Activated T-cell treated with anti-CD3 and anti-CD28 coated beads, Interleukin-2, amount 50 U/mL, for 1 hour (primary cell): ENCODE measurements around the gene ZNF773.
"Not testable (repeated sequence)": the region's sequence is repeated elsewhere in the genome, so short reads cannot be mapped to it uniquely, and the experiment has no call there.

ENCODE experiments used
- DNase-seq: peaks from one replicate; pipeline ENCODE4 v3.0.0-alpha.2; 2020

Gene ZNF773

DNA sequence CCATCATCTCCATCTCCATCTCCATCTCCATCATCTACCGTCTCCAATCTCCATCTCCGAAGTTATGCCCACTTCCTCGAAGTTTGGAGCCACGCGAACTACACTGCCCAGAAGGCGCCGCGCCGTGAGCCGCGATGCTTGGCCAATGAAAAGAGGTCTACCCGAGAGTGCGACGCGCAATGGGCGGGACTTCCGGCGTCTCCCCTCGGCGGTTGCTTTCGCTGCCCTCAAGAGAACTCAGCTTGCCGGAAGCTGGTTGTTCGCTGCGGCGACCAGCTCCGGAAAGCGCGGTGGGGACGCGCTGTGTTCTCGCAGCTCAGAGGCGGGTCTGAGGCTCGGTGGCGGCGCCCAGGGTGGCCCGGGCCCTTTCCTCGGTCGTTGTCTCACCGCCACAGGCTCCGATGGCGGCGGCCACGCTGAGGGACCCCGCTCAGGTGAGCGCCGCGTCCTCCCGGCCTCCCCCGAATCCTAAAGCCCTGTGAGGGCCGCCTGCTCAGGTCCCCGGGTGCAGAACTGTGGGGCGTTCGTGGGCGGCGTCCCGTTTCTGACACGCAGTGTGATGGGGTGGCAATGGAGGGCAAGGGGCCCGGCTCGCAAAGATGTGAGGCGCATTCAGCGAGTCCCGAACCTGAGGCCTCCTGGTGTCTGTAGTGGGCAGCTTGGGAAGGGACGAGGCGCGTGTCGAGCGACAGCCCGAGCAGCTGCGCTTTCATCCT is at the start of gene ZNF773:
Gene ZNF773, plus strand, starts transcription at position 259 of the 716 bp plus-strand sequence. Its CDS starts 143 bp downstream, at position 402.
- peak; percentile 94 for DNase-seq

DNA sequence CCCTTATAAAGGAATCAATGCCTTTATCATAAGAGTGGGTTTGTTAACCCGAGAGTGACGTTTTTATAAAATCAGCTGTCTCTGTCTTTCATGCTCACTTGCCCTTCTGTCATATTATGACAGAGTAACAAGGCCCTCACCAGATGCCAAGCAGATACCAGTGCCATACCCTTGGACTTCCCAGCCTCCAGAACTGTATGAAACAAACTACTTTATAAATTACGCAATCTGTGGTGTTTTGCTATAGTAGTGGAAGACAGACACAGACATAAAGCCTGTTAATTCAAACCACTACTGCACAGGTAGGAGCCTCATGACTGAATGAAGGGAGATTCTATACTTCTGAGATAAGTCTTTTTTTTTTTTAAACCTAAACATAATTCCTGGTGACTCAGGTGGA is 47.4 kb upstream of the ZNF773 start:
- DNase-seq = no peak

DNA sequence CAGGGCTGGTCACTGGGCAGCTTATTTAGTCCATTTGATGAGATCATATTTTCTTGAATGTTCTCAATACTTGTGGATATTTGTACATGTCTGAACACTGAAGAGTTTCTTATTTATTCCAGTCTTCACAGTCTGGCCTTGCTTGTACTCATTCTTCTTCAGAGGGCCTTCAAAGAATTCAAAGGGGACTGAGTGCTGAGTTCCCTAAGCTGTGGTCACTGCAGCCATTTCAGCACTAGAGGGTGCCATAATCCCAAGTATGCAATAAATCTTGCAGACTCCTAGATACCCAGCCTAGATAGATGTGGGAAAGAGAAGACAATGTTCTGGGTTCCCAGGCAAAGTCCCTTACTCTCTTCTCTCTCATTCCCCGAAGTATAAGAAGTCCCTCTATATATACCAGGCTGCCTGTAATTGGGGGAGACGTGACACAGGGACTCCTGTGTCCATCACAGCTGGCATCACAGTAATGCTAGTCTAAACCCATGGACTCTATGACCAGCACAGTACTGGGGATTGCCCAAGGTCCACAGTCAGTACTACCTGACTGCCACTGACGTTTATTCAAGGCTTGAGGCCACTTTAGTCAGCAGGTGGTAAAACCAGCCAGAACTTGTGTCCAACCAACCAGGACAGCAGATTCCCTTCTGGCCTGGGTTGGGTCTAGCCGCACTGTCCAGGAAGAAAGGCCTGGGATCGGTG is 33.9 kb upstream of the ZNF773 start:
- DNase-seq = no peak

DNA sequence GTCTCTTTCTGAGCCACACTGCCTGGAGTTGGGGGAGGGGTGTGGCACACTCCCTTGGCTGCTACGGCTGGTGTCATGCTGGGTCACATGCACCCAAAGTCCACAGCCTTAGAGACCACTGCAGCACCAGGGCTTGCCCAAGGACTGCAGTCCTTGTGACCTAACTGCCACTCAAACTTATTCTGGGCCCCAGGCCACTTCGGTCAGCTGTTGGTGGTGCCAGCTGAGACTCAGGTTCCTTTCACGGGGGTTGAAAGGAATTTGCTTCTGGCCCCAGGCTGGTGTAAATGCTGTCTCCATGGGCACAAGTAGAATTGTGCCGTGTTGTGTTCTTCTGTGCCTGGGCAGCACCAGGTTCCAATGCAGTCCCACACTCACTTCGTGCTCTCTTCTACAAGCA is 33.2 kb upstream of the ZNF773 start:
- DNase-seq = no peak

DNA sequence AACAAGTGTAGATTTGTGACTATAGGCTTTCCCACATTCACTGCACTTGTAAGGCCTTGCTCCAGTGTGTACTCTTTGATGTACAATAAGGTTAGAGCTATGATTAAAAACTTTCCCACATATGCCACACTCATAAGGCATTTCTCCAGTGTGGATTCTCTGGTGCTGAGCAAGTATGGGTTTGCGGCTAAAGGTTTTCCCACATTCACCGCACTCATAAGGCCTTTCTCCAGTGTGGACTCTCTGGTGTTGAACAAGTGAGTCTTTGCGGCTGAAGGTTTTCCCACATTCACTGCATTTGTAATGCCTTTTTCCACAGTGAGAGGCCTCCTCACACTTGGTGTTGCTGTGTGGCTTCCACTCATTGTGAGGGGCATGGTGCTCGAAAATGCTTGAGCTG is 26.1 kb upstream of the ZNF773 start:
- DNase-seq = no peak

DNA sequence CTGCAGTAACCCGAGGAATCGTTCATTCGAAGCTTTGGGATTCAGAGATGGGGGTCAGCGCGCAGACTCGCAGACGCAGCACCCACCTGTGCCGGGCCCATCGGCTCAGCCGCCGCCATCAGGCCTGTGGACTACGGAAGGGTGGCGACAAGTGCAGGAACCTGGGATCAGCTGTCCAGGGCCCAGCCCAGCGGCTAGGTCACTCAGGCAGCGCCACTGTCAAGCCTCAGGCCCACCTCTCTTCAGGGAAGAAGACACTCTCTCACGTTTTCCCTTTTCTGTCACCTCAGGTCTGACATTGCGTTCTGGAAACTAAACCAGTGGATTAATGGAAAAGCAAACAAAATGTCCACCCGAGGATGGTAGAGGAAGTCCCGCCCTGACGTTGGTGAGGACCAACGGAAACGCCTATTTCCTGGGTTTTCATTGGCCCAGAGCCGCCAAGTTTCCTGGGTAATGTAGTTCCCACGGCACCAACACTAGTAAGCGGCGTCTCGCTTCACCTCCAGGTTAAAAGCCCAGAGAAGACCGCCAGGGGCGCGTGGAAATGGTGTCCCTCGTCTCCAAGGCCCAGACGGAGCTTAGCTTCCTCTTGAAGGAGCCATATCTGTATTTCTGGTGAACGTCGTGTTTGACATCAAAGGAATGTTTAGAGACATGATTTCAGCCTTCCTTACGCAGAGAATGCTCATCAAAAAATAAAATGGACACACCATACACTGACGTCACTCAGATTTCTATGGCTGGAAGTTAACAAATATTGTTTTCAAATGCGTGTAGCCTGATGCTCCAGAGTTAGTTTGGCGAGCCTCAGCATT is 22.3 kb upstream of the ZNF773 start, which contains the start of gene ZNF772:
Gene ZNF772, minus strand, starts transcription at position 376 of the 818 bp plus-strand sequence. Its CDS starts 257 bp downstream, at position 119.
- peak; percentile 83 for DNase-seq

DNA sequence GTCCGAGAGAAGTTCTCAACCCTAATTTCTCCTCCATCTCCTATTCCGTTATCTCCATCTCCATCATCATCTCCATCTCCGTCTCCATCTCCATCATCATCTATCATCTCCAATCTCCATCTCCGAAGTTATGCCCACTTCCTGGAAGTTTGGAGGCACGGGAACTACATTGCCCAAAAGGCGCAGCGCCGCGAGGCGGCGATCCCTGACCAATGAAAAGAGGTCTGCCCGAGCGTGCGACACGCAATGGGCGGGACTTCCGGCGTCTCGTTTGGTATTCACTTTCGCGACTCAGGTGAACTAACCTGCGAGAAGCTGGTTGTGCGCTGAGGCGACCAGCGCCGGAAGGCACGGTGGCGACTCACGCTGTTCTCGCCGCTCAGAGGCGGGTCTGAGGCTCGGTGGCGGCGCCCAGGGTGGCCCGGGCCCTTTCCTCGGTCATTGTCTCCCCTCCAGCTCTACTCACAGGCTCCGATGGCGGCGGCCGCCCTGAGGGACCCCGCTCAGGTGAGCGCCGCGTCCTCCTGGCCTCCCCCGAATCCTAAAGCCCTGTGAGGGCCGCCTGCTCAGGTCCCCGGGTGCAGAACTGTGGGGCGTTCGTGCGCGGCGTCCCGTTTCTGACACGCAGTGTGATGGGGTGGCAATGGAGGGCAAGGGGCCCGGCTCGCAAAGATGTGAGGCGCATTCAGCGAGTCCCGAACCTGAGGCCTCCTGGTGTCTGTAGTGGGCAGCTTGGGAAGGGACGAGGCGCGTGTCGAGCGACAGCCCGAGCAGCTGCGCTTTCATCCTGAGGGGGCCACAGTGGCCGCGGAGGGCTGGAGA is 12.1 kb upstream of the ZNF773 start, which contains the start of gene ZNF419:
Gene ZNF419, plus strand, starts transcription at position 274 of the 822 bp plus-strand sequence. Its CDS starts 201 bp downstream, at position 475.
- peak; percentile 95 for DNase-seq

DNA sequence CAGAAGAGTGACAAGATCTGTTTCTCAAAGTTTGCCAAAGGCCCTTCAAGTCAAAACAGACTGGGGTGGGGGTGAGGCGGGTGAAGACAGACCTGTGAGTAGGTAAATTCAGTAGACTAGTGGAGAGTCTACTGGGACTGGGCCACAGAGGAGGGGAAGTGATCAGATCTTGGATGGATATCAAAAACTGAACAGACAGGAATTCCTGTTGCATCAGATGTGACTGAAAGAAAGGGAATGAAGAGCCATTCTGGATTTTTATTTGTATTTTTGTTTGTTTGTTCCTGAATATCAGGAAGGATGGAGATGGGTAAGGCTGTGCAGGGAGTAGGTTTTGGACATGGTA is 11.5 kb upstream of the ZNF773 start:
- DNase-seq = not testable (repeated sequence)

DNA sequence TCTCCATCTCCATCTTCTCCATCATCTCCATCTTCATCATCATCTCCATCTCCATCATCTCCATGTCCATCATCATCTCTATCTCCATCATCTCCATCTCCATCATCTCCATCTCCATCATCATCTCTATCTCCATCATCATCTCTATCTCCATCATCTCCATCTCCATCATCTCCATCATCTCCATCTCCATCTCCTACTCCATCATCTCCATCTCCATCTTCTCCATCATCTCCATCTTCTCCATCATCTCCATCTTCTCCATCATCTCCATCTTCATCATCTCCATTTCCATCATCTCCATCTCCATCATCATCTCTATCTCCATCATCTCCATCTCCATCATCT is 432 bp upstream of the ZNF773 start:
- not testable (repeated sequence) for DNase-seq

DNA sequence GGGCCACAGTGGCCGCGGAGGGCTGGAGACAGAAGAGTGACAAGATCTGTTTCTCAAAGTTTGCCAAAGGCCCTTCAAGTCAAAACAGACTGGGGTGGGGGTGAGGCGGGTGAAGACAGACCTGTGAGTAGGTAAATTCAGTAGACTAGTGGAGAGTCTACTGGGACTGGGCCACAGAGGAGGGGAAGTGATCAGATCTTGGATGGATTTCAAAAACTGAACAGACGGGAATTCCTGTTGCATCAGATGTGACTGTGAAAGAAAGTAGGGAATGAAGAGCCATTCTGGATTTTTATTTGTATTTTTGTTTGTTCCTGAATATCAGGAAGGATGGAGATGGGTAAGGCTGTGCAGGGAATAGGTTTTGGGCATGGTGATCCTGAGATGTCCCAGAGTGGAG is 662 bp downstream of the ZNF773 start:
- not testable (repeated sequence) for DNase-seq

DNA sequence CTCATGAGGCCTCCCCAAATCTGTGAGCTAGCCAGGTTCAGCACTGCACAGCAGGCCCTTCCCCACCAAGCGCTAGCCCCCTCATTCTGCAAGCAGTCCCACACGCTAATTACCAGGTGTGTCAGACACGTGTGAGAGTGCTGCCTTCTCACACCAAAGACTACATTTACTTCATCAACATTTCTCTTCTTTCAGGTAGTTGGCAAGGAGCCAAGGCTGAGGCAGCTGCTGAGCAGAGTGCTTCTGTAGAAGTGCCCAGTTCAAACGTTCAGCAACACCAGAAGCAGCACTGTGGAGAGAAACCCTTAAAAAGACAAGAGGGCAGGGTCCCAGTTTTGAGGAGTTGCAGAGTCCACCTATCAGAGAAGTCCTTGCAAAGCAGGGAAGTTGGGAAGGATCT is 6.4 kb downstream of the ZNF773 start:
- no peak for DNase-seq

DNA sequence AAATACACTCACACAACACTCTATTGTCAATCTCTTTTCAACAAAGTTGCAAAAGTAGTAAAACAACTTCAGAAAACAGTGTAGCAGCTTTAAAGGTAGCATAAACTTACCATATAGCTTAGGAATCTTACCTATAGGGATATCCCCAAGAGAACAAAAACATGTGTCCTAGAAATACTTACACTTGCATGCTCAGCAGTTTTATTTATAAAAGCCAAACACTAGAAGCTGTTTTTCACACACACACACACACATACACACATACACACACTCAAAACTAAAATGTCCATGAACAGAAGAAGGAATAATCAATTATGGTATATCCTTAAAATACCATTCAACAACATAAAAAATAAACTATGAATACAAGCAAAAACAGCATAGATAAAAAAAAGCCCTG is 11.7 kb downstream of the ZNF773 start:
- no peak for DNase-seq

DNA sequence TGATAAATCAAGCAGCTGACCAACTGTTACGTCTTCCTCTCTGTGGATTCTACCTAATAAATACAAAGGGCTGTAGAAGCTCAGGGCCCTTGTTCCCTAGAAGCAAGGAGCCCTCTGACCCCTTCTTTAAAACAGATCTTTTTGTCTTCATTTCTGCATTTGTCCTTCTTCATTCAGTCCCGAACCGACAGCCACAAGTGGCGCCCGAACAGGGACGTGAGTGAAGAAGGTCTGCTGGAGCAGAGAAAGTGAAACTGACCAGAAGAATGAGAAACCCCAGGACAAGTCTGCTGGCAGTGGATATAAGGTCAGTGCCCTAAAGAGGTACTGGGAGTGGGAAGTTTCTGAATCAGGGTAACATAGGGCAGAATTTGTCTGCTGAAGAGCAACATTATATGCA is 13.1 kb downstream of the ZNF773 start:
- DNase-seq = no peak

DNA sequence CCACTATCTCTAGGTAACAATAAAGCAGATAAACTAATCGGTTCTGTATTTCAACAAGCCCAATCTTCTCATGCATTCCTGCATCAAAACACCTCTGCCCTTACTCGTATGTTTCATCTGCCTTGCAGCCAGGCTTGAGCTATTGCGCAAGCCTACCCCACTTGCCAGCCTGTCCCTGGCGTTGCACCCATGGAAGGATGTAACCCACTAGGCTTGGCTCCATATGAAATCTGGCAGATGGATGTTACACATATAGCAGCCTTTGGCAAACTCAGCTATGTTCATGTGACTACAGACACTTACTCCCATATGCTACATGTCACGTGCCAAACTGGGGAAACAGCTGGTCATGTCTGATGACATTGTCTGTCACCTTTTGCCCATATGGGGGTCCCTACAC is 15.5 kb downstream of the ZNF773 start:
- no peak for DNase-seq

DNA sequence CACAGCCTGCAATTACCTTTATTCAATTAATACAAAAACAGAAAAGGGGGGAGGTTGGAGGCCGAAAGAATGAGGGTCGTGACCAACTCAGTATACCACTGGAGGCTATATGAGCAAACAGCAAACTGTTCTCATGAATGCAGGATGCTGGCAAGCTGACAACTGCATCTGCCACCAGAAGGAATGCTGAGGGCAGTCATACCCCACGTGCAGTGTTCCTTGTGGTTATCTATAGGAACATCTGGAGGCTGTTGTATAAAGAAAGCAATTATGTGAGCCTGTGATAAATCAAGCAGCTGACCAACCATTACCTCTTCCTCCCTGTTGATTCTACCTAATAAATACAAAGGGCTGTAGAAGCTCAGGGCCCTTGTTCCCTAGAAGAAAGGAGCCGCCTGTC is 18.3 kb downstream of the ZNF773 start:
- not testable (repeated sequence) for DNase-seq

DNA sequence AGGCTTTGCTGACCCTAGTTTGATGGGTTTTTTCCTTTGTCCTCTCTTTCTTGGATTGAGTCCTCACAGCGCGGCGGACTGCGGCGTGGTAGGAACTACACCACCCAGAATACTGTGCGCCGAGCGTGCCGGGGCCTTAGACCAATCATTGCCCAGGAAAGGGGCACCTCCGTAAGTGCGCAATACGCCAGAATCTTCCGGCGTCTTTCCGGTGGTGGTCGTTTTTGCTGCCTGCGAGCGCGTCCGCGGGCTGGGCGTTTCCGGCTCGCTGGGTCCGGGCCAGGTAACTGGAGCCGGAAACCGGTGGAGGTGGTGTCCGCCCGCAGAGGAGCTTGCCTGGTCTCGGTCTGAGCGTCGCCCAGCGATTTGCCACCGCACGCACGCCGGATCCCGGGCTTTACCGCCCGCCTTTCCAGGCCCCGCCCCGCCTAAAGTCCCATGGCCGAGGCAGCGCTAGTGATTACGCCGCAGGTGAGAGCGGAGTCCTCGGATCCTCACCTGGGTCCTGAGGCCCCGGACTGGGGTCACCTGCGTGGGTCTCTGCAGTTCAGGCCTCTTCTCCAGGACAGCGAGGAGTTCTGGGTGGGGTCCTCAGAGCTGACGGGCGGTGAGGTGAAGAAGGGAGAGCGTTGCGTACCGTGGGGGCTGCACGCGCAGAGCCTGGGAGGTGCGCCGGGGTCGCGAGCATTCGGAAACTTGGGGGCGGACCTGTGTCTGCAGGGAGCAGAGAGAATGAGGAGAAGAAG is 27.6 kb downstream of the ZNF773 start, which contains the start of gene ZNF549:
Gene ZNF549, plus strand, starts transcription at position 221 of the 746 bp plus-strand sequence. Its CDS starts 218 bp downstream, at position 439.
- DNase-seq = peak; percentile 84

DNA sequence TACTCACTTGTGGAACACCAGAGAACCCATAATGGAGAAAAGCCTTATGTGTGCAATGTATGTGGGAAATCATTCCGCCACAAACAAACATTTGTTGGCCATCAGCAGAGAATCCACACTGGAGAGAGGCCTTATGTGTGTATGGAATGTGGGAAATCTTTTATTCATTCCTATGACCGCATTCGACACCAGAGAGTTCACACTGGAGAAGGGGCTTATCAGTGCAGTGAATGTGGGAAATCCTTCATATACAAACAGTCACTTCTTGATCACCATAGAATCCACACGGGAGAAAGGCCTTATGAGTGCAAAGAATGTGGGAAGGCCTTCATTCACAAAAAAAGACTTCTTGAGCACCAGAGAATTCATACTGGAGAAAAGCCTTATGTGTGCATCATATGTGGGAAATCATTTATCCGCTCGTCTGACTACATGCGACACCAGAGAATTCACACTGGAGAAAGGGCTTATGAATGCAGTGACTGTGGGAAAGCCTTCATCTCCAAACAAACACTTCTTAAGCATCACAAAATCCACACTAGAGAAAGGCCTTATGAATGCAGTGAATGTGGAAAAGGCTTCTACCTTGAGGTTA is 38.3 kb downstream of the ZNF773 start:
- DNase-seq = no peak

DNA sequence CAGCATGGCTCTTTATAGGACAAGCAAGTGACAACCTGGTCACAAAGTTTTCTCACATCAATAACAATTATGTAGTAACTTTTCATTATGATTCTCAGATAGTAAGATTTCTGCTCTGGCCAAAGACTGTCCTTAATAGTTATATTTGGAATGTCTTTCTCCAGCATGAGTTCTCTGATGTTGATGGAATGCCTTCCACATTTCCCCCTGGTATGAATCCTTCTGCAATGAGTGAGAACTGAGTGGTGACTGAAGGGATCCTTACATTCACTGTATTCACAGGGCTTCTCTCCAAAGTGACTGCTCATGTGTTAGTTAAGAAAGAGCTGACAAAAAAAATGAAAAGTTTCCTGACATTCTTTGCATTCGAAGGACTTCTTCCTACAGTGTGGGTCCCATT is 46.8 kb downstream of the ZNF773 start:
- DNase-seq = no peak

DNA sequence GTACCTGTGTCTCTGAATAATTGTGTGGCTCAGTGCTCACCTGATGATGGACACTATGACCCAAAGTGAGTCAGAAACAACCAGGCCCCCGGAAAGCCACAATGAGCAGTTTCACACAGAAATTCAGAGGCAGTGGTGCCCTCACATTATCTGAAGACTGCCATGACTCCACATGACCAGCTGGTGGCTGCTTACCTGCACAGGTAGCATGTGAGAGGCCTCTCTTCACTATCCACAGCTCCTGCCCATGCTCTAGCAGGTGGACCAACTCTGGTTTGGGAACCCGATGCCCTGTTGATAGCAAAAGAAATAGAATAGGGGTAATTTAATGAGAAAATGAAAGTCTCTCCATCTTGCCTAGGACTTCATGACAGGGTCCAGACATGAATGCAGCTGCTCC is 52.7 kb downstream of the ZNF773 start:
- DNase-seq = no peak

DNA sequence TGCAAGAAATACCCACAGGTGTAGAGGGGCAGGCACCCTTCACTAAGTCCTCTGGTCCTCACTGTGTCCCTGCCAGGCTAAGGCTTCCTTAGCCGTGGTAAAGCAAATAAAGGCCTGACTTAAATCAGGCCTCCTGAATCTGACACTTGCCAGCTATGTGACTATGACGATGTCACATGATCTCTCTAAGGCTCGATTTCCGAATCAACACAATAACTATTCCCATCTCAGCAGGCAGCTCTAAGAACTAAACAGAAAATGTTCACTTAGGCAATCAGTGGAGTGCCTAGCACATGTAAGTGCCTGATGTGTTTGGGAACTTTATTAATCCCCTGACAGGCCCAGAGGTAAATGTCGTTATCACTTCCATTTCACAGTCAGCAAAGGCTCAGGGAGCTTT is 57.9 kb downstream of the ZNF773 start:
- DNase-seq = no peak
